Liver (tissue), 9 donors: ENCODE results near the gene LHFPL2. TPM values are rescaled to one million over a fixed set of nuclear protein-coding genes. Genes with fewer than 3 reads are reported as not detected.
"Not testable (repeated sequence)": the region's sequence is repeated elsewhere in the genome, so short reads cannot be mapped to it uniquely, and the experiment has no call there.

Source experiments
- DNase-seq: peaks from one replicate; pipeline ENCODE4 v3.0.0-alpha.2; 2017; ENCODE audit warnings: low spot score
- H3K27ac ChIP-seq, 2 donors: one replicate each; pipeline ENCODE4 v1.7.0; 2013; ENCODE audit warnings: inconsistent platforms in 2 of 2, low read length in 2 of 2, control low read depth in 1 of 2, low read depth in 1 of 2, mild to moderate bottlenecking in 1 of 2
- H3K27me3 ChIP-seq, 4 donors: one replicate each; pipeline versions ENCODE4 v1.6.1 to v1.7.0; 2013; ENCODE audit warnings: low read length in 3 of 4, inconsistent platforms in 1 of 4, mild to moderate bottlenecking in 1 of 4, moderate library complexity in 1 of 4; ENCODE audit not compliant: control insufficient read depth in 4 of 4, insufficient read depth in 4 of 4
- H3K36me3 ChIP-seq, 4 donors: one replicate each; pipeline versions ENCODE4 v1.6.1 to v1.7.0; 2013; ENCODE audit warnings: low read length in 3 of 4, mild to moderate bottlenecking in 3 of 4, low read depth in 1 of 4, moderate library complexity in 1 of 4; ENCODE audit not compliant: control insufficient read depth in 4 of 4, insufficient read depth in 3 of 4
- H3K4me1 ChIP-seq, 4 donors: one replicate each; pipeline versions ENCODE4 v1.6.1 to v1.7.0; 2013; ENCODE audit warnings: low read length in 3 of 4, mild to moderate bottlenecking in 3 of 4, moderate library complexity in 1 of 4; ENCODE audit not compliant: control insufficient read depth in 4 of 4, insufficient read depth in 4 of 4
- H3K4me3 ChIP-seq, 3 donors: one replicate each; pipeline versions ENCODE4 v1.6.1 to v1.7.0; 2013; ENCODE audit warnings: low read length in 3 of 3, control low read depth in 1 of 3, low read depth in 1 of 3, mild to moderate bottlenecking in 1 of 3
- H3K9ac ChIP-seq, 2 donors: one replicate each; pipeline ENCODE4 v1.7.0; 2013; ENCODE audit warnings: low read length in 2 of 2, mild to moderate bottlenecking in 2 of 2, moderate library complexity in 2 of 2, control low read depth in 1 of 2, low read depth in 1 of 2
- H3K9me3 ChIP-seq, 4 donors: one replicate each; pipeline versions ENCODE4 v1.6.1 to v1.7.0; 2013; ENCODE audit warnings: low read length in 3 of 4; ENCODE audit not compliant: control insufficient read depth in 4 of 4
- CTCF ChIP-seq: fragments of 150-350 bp; IDR thresholded peaks from 2 replicates; pipeline ENCODE4 v1.5.1; 2017; ENCODE audit warnings: improper control_type of control experiment, low read depth, low read length; ENCODE audit not compliant: missing input control
- EGR1 ChIP-seq, 2 donors: IDR thresholded peaks; 2 replicates each; pipeline ENCODE4 v1.6.1; 2016 to 2018; ENCODE audit warnings: antibody characterized with exemption in 2 of 2, low read depth in 2 of 2
- GABPA ChIP-seq, 2 donors: IDR thresholded peaks in 1 of 2; conservative IDR thresholded peaks in 1 of 2; 2 replicates each; pipeline ENCODE4 v1.6.1; 2016; ENCODE audit warnings: antibody characterized with exemption in 2 of 2, mild to moderate bottlenecking in 1 of 2, moderate library complexity in 1 of 2
- HNF4A ChIP-seq, 2 donors: conservative IDR thresholded peaks; 2 replicates each; pipeline ENCODE4 v1.6.1; 2016; ENCODE audit warnings: antibody characterized with exemption in 2 of 2, mild to moderate bottlenecking in 2 of 2
- JUND ChIP-seq, 2 donors: IDR thresholded peaks; 2 replicates each; pipeline ENCODE4 v1.6.1; 2016; ENCODE audit warnings: antibody characterized with exemption in 2 of 2
- NR2F2 ChIP-seq: IDR thresholded peaks from 2 replicates; pipeline ENCODE4 v1.6.1; 2016; ENCODE audit warnings: antibody characterized with exemption
- RAD21 ChIP-seq, 2 donors: IDR thresholded peaks; 2 replicates each; pipeline ENCODE4 v1.6.1; 2016; ENCODE audit warnings: antibody characterized with exemption in 2 of 2, mild to moderate bottlenecking in 2 of 2
- RXRA ChIP-seq, 2 donors: IDR thresholded peaks; 2 replicates each; pipeline ENCODE4 v1.6.1; 2017 to 2018; ENCODE audit warnings: antibody characterized with exemption in 2 of 2, mild to moderate bottlenecking in 1 of 2
- SP1 ChIP-seq: IDR thresholded peaks from 2 replicates; pipeline ENCODE4 v1.6.1; 2018; ENCODE audit warnings: antibody characterized with exemption, mild to moderate bottlenecking
- TAF1 ChIP-seq: conservative IDR thresholded peaks from 2 replicates; pipeline ENCODE4 v1.6.1; 2016; ENCODE audit warnings: antibody characterized with exemption, mild to moderate bottlenecking
- ZBTB33 ChIP-seq: IDR thresholded peaks from 2 replicates; pipeline ENCODE4 v1.6.1; 2016; ENCODE audit warnings: antibody characterized with exemption
- WGBS: extraction: QIAGEN DNeasy Blood & Tissue Kit; methylation state at CpG from one replicate; pipeline ENCODE4 v1.1.7; 2013; 5-methylcytosine and 5-hydroxymethylcytosine counted together
- polyA plus RNA-seq, 2 donors: library from polyadenylated mRNA; stranded (reverse) in 1 of 2; unstranded in 1 of 2; fragments of 200-250 nt in 1 of 2; fragments of >200 nt in 1 of 2; fragmentation: Nextera tagmentation in 1 of 2; extraction: Ambion mirVana in 1 of 2; gene quantifications; one replicate each; pipeline versions ENCODE4 v1.2.1 to v1.2.3, GENCODE V29; 2013 to 2015
- total RNA-seq, 2 donors: library from RNA; depleted of rRNA; stranded (reverse); fragments of >200 nt; gene quantifications; one replicate each; pipeline ENCODE4 v1.2.3, GENCODE V29; 2014
- TF ChIP-seq, protein P1 (sequence below): IDR thresholded peaks from 2 replicates; pipeline ENCODE4 v1.6.1; 2016; ENCODE audit warnings: antibody characterized with exemption
- TF ChIP-seq, protein P2 (sequence below): IDR thresholded peaks from 2 replicates; pipeline ENCODE4 v1.6.1; 2016; ENCODE audit warnings: antibody characterized with exemption, mild to moderate bottlenecking
- TF ChIP-seq, protein P3 (sequence below): IDR thresholded peaks from 2 replicates; pipeline ENCODE4 v1.6.1; 2016; ENCODE audit warnings: antibody characterized with exemption
- donor health status: healthy.
- donor health status: healthy.
- donor health status: healthy.
- donor health status: healthy.
- donor health status: healthy.

LHFPL2 gene
- total and polyA plus RNA-seq, 4 donors: 1.6 to 9.4 (median 5.6) TPM

- no peak for DNase-seq
- TF ChIP-seq GABPA (IDR thresholded peaks at IDR 0.05 in 1 of 2, conservative IDR thresholded peaks at IDR 0.05 in 1 of 2): no peak
These were observed 48.1 kb upstream of the LHFPL2 start for GRCh38 chr5:78696637-78697036.

DNA sequence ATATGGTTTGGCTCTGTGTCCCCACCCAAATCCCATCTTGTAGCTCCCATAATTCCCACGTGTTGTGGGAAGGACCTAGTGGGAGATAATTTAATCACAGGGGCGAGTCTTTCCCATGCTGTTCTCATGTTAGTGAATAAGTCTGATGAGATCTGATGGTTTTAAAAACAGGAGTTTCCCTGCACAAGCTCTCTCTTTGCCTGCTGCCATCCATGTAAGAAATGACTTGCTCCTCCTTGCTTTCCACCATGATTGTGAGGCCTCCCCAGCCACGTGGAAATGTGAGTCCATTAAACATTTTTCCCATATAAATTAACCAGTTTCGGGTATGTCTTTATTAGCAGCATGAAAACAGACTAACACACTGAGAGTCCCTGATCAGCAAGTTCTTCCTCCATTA, 47.5 kb upstream of the LHFPL2 start:
- not testable (repeated sequence) for H3K9me3 ChIP-seq, DNase-seq
- WGBS: 84% methylated on average over 4 of the region's 4 CpGs

More at GRCh38 chr5:78696637-78697036, 48.1 kb upstream of the LHFPL2 start:
- no peak overlapping the region for H3K4me3 ChIP-seq
- H3K27me3 ChIP-seq: peaks cover 0 to 7% (median 0%) of the 10 kb centered on the region in 4 donors
- no peak overlapping the region for H3K9ac ChIP-seq
- no peaks in the 10 kb centered on the region for H3K4me1 ChIP-seq
- no peaks in the 10 kb centered on the region for H3K9me3 ChIP-seq
- H3K36me3 ChIP-seq: no peaks in the 10 kb centered on the region
- H3K27ac ChIP-seq: no peak overlapping the region

DNA sequence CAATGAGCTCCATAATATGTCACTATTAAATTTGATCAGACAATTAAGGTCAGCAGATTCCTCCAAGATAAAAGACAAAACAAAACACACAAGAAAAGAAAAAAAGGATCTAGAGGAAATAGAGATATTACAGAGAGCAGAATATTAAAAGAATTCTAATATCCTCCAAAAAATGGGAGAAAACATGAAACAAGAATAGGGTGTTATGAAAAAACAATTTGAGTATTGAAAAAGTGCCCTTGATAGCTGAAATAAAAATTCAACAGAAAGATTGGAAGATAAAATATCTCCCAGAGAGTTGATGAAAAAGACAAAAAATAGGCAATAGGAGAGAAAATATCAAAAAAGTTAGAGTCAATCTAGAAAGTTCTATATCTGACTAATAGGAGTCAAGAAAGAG, 44.8 kb upstream of the LHFPL2 start:
- Histone ChIP-seq H3K4me3 (no peak overlapping the region), H3K27ac (no peak overlapping the region), H3K27me3 (peaks cover 0 to 4% (median 0%) of the 10 kb centered on the region in 4 donors), H3K9ac (no peak overlapping the region), H3K9me3 (no peaks in the 10 kb centered on the region), H3K4me1 (no peaks in the 10 kb centered on the region), H3K36me3 (no peaks in the 10 kb centered on the region)
- DNase-seq: no peak
- no peak for TF ChIP-seq RXRA (IDR thresholded peaks at IDR 0.05)
- TF ChIP-seq, protein P1, sequence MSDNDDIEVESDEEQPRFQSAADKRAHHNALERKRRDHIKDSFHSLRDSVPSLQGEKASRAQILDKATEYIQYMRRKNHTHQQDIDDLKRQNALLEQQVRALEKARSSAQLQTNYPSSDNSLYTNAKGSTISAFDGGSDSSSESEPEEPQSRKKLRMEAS: no peak
- TF ChIP-seq SP1: no peak
- no peak for TF ChIP-seq ZBTB33
- TF ChIP-seq GABPA (IDR thresholded peaks at IDR 0.05 in 1 of 2, conservative IDR thresholded peaks at IDR 0.05 in 1 of 2): no peak
- no peak for TF ChIP-seq NR2F2
- no peak for TF ChIP-seq CTCF
- no peak for TF ChIP-seq JUND (IDR thresholded peaks at IDR 0.05)
- TF ChIP-seq HNF4A (conservative IDR thresholded peaks at IDR 0.05): no peak
- TF ChIP-seq, protein P2, sequence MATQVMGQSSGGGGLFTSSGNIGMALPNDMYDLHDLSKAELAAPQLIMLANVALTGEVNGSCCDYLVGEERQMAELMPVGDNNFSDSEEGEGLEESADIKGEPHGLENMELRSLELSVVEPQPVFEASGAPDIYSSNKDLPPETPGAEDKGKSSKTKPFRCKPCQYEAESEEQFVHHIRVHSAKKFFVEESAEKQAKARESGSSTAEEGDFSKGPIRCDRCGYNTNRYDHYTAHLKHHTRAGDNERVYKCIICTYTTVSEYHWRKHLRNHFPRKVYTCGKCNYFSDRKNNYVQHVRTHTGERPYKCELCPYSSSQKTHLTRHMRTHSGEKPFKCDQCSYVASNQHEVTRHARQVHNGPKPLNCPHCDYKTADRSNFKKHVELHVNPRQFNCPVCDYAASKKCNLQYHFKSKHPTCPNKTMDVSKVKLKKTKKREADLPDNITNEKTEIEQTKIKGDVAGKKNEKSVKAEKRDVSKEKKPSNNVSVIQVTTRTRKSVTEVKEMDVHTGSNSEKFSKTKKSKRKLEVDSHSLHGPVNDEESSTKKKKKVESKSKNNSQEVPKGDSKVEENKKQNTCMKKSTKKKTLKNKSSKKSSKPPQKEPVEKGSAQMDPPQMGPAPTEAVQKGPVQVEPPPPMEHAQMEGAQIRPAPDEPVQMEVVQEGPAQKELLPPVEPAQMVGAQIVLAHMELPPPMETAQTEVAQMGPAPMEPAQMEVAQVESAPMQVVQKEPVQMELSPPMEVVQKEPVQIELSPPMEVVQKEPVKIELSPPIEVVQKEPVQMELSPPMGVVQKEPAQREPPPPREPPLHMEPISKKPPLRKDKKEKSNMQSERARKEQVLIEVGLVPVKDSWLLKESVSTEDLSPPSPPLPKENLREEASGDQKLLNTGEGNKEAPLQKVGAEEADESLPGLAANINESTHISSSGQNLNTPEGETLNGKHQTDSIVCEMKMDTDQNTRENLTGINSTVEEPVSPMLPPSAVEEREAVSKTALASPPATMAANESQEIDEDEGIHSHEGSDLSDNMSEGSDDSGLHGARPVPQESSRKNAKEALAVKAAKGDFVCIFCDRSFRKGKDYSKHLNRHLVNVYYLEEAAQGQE: no peak
- TF ChIP-seq, protein P3, sequence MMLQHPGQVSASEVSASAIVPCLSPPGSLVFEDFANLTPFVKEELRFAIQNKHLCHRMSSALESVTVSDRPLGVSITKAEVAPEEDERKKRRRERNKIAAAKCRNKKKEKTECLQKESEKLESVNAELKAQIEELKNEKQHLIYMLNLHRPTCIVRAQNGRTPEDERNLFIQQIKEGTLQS: no peak
- no peak for TF ChIP-seq TAF1
- TF ChIP-seq EGR1 (IDR thresholded peaks at IDR 0.05; ENCODE audit: low read depth in 2 of 2): no peak
- no peak for TF ChIP-seq RAD21 (IDR thresholded peaks at IDR 0.05)

More for the DNA sequence above, 47.5 kb upstream of the LHFPL2 start:
- not testable (repeated sequence) for H3K4me1 ChIP-seq, H3K36me3 ChIP-seq, H3K27me3 ChIP-seq, H3K27ac ChIP-seq, H3K4me3 ChIP-seq, H3K9ac ChIP-seq
